ENCODE results near the gene FAAH.

The FAAH gene

DNA sequence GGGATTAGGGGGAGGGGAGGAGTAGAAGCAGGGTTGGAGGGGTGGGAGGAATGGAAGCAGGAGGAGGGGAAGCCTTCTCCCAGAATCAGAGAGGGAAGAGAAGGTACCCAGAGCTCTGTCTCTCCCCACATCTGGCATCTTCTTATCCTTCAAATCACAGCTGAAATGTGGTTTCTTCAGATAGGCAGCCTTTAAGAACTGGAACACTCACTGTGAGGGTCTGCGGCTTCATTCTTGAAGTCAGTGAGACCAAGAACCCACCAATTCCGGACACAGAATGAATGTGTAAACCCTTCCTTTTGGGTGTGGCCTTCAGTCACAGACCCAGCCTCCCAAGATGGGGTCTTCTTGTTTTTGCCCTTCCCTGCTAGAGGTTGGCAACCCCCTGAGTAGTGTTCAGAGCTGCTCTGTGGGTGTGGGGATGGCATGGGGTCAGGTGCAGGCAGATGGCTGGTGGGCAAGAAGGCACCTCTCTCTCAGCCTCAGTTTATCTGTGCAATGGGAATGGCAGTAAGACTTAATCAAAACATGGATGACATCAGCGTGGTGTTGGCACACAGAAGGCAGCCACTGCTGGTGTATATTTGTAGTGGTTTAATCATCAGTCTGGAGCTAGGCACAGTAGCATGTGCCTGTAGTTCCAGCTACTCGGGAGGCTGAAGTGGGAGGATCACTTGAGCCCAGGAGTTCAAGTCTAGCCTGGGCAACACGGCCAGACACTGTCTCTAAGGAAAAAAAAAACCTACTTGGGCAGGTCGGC lies 7.2 kb downstream of the FAAH start:
- no peak for DNase-seq

DNA sequence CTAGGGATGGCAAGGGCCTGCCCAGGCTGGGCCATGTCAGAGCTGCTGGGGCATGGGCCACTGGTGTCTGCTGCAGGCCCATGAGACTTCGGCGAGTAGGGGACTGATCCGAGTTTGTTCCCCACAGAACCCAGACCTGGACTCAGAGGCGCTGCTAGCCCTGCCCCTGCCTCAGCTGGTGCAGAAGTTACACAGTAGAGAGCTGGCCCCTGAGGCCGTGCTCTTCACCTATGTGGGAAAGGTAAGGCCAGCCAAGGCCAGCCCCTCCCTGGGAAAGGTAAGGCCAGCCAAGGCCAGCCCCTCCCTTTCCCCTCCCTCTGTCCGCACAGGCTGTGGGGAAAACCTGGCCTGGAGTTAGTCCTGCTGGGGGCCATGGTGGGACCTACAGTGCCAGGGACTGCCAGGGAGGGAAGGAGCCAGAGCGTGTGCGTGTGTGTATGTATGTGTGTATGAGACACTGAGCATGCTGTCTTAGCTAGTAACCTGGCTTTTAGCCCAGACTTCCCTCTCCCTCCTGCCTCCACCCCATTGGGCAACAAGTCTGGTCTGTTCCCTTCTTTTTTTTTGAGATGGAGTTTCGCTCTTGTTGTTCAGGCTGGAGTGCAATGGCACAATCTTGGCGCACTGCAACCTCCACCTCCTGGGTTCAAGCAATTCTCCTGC lies 8.0 kb downstream of the FAAH start:
- DNase-seq: no peak

DNA sequence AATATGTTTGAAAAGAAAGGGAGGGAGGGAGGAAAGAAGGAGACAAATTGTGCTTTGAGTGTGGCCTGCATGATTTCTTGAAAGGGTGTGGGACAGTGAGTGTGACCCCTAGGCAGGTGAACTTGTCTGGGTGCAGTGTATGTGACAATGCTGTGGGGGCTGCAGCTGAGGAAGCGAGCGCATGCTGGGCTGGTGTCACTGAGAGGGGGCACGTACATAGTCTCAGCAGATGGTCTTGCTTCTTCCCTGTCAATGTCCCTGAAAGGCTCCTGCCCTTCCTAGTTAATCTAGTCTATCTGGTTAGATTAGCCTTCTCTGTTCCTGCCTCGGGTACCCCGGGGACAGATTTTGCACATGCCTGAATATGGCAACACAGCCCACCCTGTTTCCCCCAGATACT lies 9.8 kb downstream of the FAAH start:
- DNase-seq: no peak

DNA sequence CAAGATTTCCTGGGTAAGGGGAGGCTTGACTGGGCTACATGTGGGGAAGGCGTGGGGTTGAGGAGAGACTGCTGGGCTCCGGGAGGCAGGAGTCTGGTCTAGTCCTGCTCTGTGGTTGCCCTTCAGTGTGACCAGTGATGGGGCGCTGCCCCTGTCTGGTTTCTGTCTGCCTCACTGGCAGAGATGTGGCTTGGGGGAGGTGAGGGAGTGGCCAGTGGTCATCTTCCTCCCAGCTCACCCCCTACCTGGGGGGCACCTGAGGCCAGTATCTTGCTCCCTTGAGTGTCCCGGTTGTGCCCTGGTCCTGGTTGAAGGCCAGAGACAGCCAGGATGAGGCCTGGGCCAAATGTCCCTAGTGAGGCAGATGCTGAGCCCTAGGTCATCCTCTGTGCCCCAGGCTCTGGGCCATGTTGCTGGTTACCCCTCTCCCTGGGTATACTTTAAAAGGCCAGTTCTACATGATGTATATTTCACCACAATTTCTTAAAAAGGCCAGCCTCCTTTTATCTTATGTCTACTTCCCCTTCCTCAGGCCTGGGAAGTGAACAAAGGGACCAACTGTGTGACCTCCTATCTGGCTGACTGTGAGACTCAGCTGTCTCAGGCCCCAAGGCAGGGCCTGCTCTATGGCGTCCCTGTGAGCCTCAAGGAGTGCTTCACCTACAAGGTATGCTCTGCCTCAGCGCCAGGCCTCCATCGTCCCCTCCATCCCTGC lies 10.5 kb downstream of the FAAH start:
- DNase-seq: no peak

- no peak for DNase-seq
These were observed 11.1 kb downstream of the FAAH start for GRCh38 chr1:46405197-46405555.

- no peak for DNase-seq
These were observed 11.6 kb downstream of the FAAH start for GRCh38 chr1:46405724-46406123.

DNA sequence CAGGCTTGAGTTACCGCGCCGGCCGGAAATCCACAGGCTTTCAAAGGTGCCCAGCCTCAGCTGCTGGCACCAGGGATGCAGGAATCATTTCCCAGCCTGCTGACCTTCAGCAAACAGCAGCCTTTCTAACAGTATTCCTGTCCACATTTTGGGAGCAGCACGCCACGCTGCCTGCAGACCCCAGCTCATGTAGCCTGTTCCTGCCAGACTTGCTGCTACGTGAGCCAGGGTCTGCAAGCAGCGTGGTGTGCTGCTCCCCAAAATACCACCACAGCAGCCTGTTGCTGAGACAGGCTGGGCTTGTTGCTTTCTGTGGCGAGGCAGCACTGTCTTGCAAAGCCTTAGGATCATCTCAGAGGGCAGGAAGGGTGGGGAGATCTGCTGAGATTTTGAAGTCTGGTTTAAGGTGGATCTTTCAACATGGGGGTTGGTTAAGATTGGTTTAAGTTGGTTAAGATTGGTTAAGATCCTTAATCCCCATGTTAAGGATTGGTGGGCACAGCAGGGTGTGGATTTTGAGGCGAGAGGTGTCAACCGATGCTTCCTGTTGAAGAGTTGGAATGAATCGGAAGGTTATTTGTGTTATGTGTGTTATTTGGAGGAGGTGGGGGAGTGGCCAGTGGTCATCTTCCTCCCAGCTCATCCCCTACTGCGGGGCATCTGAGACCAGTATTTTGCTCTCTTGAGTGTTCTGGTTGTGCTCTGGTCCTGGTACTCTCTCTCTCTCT lies 12.9 kb downstream of the FAAH start:
- DNase-seq: no peak

DNA sequence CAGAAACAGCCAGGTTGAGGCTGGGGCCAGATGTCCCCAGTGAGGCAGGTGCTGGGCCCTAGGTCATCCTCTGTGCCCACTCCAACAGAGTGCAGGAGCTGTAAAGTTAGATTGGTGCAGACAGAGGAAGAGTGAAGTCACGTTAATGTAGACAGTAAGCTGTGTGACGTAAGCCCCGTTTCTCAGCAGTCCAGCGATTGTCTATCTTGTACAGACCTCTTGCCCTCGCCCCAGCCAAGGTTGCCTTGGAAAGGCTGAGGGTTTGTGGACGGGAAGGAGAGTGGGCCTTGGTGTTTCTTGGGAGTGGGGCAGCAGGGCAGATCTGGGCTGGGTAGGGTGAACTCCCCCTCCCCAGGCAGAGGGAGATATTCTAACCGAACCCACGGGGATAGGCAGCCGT lies 13.5 kb downstream of the FAAH start:
- no peak for DNase-seq

DNA sequence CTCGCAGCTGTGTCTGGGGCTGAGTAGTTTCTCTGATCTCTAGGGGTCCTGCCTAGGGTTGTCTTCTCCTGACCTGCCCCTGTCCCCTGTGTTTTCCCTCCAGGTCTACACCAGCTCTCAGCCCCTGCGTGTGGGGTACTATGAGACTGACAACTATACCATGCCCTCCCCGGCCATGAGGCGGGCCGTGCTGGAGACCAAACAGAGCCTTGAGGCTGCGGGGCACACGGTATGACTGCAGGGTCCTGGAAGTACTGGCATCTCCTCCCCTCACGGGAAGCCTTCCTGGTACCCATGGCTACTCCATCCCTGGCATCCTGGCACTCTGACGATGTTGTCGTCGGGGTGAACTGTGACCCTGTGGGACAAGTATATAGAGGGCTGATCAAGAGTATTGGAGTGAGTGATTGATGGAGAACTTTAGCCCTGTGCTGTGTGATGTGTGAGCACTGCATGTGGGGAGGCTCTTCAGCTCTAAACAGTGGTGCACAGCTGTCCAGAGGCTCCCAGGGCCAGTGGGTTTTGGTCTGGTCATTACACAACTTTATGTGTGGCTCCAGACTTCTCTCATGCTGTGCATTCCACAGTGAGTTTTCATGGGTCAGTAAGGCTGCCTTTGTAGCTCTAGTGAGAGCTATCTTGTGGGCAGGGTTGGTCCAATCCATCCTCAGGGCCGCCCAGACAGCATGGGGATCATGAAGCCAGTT lies 14.4 kb downstream of the FAAH start:
- DNase-seq: no peak

DNA sequence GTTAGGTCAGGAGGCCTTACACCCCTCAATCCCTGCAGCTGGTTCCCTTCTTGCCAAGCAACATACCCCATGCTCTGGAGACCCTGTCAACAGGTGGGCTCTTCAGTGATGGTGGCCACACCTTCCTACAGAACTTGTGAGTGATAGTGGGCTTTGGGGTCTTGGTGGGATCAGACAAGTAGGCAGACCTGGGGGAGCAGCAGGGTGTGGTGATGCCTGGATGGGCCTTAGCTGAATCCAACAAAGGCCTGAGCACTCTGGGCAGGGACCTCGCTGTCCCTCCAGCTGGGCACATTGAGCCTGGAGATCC lies 14.9 kb downstream of the FAAH start:
- no peak for DNase-seq

- DNase-seq: no peak
These were observed 16.3 kb downstream of the FAAH start for GRCh38 chr1:46410156-46411009.

DNA sequence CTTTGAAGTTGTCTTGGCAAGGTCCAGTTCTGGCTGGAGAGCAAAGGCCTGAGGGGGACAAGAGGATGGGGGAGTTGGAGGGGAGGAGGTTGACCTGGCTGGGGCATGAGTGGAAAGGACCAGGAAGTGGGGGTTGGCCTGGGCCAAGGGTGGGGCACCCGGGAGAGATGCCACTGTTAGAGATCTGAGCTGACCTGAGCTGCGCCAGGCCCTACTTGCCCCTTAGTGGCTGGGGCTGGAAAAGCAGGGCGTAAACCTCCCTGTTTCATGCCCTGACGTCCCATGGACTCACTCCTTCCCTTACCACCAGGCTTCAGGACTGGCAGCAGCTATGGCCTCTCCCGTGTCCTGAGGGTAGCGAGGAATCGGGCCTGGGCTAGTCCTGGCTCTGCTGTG lies 16.9 kb downstream of the FAAH start:
- no peak for DNase-seq

DNA sequence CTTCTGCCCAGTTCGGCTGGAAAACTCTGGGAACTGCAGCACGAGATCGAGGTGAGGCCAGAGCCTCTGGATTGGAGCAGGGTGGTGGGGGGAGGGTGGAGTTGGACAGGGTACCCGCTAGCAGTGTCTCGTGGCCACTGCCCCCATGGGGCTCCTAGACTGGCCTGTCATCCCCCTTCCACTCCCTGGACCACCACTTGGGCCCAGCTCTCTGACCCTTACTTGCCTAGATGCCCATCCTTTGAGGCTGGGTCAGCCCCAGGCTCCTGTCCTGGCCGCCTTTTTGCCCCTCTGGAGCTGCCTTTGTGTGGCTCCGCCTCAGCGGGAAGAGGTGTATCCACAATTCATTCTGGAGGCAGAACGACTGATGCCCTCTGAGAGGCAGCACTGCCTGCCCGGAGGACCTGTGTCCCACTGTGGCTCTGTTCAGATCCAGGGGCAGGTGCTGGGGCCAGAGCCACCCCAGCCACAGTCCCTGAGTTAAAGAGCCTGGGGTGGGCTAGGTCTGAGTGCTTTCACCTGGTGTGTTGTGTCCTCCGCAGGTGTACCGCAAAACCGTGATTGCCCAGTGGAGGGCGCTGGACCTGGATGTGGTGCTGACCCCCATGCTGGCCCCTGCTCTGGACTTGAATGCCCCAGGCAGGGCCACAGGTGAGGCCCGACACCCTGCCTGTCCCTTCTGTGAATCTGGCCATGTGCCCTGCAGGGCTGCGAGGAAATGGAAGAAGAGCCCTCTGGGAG lies 17.7 kb downstream of the FAAH start:
- no peak for DNase-seq

DNA sequence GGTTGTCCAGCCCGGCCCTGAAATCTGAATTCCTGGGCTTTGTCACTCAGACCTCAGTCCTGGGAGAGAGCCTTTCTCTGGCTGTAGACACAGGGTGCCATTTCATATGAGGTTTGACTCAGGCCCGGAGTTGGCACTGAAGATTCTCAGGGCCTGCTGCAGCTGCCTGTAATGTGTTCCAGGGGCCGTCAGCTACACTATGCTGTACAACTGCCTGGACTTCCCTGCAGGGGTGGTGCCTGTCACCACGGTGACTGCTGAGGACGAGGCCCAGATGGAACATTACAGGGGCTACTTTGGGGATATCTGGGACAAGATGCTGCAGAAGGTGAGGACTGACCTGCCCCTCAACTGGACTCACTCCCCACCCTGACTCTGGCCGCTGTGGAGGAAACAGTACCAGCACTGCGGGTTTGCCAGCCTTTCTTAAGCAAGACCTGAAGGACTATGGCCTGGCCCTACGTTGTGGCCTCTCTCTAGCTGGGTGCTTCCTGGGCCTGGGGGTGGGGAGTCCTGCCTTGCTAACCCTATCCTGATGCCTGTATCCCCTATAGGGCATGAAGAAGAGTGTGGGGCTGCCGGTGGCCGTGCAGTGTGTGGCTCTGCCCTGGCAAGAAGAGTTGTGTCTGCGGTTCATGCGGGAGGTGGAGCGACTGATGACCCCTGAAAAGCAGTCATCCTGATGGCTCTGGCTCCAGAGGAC lies 18.9 kb downstream of the FAAH start:
- no peak for DNase-seq

GRCh38 chr1:46413596-46413985 lies 19.5 kb downstream of the FAAH start:
- DNase-seq: no peak

- no peak for DNase-seq
These were observed 21.4 kb downstream of the FAAH start for GRCh38 chr1:46415514-46415913.

- DNase-seq: no peak
These were observed 24.9 kb downstream of the FAAH start for GRCh38 chr1:46418976-46419375.

DNA sequence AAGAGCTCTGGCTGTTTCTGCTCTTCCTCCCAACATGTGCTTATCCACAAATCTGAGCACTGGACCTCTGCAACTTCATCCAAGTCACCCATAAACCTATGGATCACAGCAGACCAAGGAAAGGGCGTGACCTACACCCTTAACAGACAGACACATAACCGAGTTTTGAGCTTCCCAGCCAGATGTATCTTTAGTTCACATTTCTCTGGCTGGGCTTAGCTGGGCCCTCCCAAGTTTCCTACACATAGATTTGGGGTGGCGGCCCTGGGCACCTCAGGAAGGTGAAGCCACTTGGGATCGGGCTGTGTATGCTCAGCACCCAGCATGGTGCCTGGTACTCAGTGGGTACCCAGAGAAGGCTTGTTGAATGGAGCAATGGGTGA lies 26.4 kb downstream of the FAAH start:
- DNase-seq: no peak

- DNase-seq: no peak
These were observed 27.6 kb downstream of the FAAH start for GRCh38 chr1:46421739-46422138.

DNA sequence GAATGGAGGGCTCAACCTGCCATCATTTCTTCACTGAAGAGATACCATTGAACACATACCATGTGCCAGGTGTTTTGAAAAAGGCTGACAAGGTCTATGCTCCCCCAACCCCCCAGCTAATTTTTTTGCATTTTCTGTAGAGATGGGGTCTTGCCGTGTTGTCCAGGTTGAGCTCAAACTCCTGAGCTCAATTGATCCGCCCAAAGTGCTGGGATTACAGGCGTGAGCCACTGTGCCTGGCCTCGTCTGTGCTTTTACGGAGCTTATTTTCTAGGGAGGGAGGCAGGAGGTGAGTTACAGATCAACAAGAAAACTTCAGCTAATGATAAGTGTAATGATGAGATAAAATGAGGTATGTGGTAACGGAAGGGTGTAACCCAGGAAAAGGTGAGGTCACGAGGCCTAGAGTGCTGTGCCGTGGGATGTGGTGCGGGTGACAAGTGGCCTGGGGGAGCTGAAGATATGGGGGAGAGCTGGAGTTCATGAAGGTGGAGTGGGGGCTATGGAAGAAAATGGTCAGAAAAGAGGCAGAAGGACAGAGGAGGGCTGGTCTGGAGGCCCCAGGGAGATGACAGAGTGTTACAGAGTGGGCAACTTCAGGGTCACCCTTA lies 28.2 kb downstream of the FAAH start:
- no peak for DNase-seq

Measured in activated CD4-positive, alpha-beta T cell treated with anti-CD3 and anti-CD28 coated beads for 1 hour (primary cell).